RWPE1 (cell line): ENCODE data around the gene SLC46A3.

ENCODE experiments used
- CTCF ChIA-PET: fragments of 350-600 bp; sonication (Branson Sonifier 250); formaldehyde crosslinking; extraction: SDS; loops from one replicate; lab custom pipeline; 2021; lab: Yijun Ruan, JAX
- POLR2A ChIA-PET: fragments of 400-600 bp; formaldehyde crosslinking; extraction: SDS; loops from one replicate; lab custom pipeline; 2020; ENCODE audit warnings: antibody characterized with exemption; ENCODE audit not compliant: low non-redundant PET; lab: Yijun Ruan, JAX
- DNase-seq: peaks from one replicate; pipeline ENCODE4 v3.0.0; 2012; ENCODE audit warnings: low spot score
- H3K27ac ChIP-seq: fragments of 450-650 bp; 2 replicates; pipeline ENCODE4 v1.5.1; 2017
- TF ChIP-seq, protein P1 (sequence below): fragments of 450-650 bp; conservative IDR thresholded peaks from 2 replicates; pipeline ENCODE4 v1.5.1; 2017; ENCODE audit warnings: low read depth, mild to moderate bottlenecking

SLC46A3 gene

GRCh38 chr13:28734906-28735305 lies 16.1 kb upstream of the SLC46A3 start:
- CTCF ChIA-PET, result no interaction called here
- no peak overlapping the region for H3K27ac ChIP-seq
- TF ChIP-seq, protein P1, sequence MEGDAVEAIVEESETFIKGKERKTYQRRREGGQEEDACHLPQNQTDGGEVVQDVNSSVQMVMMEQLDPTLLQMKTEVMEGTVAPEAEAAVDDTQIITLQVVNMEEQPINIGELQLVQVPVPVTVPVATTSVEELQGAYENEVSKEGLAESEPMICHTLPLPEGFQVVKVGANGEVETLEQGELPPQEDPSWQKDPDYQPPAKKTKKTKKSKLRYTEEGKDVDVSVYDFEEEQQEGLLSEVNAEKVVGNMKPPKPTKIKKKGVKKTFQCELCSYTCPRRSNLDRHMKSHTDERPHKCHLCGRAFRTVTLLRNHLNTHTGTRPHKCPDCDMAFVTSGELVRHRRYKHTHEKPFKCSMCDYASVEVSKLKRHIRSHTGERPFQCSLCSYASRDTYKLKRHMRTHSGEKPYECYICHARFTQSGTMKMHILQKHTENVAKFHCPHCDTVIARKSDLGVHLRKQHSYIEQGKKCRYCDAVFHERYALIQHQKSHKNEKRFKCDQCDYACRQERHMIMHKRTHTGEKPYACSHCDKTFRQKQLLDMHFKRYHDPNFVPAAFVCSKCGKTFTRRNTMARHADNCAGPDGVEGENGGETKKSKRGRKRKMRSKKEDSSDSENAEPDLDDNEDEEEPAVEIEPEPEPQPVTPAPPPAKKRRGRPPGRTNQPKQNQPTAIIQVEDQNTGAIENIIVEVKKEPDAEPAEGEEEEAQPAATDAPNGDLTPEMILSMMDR, result no peak
- POLR2A ChIA-PET, result no interaction called here
- DNase-seq, result no peak

- no peak overlapping the region for H3K27ac ChIP-seq
- ChIA-PET CTCF (no interaction called here), POLR2A (no interaction called here)
- TF ChIP-seq, protein P1, result no peak
- DNase-seq, result no peak
Observed at GRCh38 chr13:28730762-28731161, 12.0 kb upstream of the SLC46A3 start.

DNA sequence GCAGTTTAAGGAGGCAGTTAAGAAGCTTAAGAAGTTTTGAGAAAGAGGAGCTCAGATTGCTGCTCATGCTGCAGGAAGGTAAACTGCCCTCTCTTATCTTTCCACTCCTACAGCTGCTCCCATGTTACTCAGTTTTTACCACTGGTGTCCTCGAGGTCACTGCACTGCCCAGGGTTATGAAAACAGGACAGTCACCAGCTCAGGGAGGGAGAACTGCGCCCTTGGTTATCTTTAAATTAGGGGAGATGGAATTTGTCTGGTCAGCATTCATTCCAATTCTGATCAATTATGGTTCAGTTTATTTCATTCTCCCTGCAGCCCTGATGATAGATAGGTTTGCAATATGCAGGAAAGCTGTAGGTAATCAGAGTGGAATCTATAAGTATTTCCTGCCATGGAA lies 10.8 kb upstream of the SLC46A3 start:
- ChIA-PET POLR2A (no interaction called here), CTCF (interaction anchor here (0.6 kb wide), 1 partner anchor 899 kb away, joined by 3 read pairs; no protein-coding TSS in a partner anchor)
- no peak overlapping the region for H3K27ac ChIP-seq
- DNase-seq, result no peak
- TF ChIP-seq, protein P1, result no peak

DNA sequence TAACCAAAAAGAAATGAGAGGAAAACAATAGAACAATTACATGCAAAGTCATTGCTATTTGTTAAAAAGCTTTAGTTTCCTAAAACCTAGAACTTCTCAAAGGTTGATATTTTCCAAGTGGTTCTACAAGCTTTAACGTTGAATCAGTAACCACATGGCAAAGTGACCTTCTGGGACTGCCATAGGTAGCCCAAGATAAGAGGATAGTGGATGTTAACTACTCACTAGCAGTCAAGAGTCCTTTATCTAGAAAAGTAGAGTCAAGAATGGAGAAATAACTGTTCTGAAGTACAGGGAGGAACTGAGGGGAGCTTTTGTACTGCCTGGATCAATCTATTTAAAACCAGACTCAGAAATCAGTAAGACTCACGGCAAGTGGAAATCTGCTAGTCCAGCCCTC lies 9.9 kb upstream of the SLC46A3 start:
- H3K27ac ChIP-seq, result no peak overlapping the region
- CTCF ChIA-PET, result no interaction called here
- TF ChIP-seq, protein P1, result no peak
- POLR2A ChIA-PET, result no interaction called here
- no peak for DNase-seq

DNA sequence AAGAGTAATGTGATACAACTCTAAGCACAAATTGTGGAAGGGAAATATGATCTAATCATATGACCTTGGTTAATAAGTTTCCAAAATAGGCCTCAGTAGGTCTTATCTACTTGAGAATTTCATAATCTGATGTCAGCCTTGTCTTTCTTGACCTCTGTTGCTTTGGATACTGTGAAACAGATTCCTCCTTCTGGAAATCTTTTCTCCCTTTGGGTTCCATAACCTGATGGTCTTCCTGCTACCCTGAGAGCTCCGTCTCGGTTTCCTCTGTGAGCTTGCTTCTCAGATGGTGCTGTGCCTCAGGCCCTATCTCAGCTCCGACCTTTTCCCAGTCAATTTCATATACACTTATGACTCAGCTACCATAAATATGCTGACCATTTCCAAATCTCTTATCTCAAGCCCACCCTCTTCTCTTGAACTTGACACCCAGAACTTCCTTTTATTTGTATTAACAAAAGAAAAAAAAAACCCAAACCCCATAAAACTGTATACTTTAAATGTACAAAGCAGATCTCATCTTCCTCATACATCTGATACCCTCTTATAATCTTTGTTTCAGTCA lies 6.4 kb upstream of the SLC46A3 start:
- DNase-seq, result no peak
- TF ChIP-seq, protein P1, result no peak
- ChIA-PET POLR2A (no interaction called here), CTCF (no interaction called here)
- H3K27ac ChIP-seq, result no peak overlapping the region

GRCh38 chr13:28723806-28724205 lies 5.0 kb upstream of the SLC46A3 start:
- ChIA-PET POLR2A (no interaction called here), CTCF (interaction anchor here (0.6 kb wide), 1 partner anchor 14 kb away, joined by 6 read pairs; no protein-coding TSS in a partner anchor)
- no peak for DNase-seq
- no peak overlapping the region for H3K27ac ChIP-seq
- TF ChIP-seq, protein P1, result no peak
